GM19099 (cell line): ENCODE measurements around the gene ZSCAN29.

ENCODE experiments used
- POLR2A ChIP-seq: IDR thresholded peaks from 3 replicates; pipeline ENCODE4 v1.6.1; 2011; ENCODE audit warnings: low read depth; ENCODE audit not compliant: insufficient read length; ENCODE audit errors: extremely low read depth

ZSCAN29 gene

DNA sequence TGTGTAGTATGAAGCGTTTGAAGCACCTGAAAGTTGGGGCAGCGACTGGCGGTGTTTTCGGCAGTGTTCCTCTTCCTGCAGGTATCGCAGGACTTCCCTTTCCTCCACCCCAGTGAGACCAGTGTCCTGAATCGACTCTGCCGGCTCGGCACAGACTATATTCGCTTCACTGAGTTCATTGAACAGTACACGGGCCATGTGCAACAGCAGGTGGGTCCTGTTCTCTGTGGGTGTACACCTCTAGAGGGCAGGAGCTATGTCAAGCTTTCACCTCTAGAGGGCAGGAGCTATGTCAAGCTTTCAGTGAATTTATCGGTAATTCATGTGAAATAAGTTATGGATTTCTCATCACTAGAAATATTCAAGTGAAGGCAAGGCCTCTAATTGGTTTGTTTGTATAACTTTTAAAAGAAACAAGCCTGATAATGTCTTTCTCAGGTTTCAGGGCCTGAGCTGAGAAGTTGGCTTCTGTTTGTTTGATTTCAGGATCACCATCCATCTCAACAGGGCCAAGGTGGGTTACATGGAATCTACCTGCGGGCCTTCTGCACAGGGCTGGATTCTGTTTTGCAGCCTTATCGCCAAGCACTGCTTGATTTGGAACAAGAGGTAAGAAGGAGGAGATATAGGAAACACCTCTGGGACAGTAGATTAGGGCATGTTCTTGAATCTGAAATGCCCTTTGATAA, 5.3 kb upstream of the ZSCAN29 start:
- no peak for TF ChIP-seq POLR2A

DNA sequence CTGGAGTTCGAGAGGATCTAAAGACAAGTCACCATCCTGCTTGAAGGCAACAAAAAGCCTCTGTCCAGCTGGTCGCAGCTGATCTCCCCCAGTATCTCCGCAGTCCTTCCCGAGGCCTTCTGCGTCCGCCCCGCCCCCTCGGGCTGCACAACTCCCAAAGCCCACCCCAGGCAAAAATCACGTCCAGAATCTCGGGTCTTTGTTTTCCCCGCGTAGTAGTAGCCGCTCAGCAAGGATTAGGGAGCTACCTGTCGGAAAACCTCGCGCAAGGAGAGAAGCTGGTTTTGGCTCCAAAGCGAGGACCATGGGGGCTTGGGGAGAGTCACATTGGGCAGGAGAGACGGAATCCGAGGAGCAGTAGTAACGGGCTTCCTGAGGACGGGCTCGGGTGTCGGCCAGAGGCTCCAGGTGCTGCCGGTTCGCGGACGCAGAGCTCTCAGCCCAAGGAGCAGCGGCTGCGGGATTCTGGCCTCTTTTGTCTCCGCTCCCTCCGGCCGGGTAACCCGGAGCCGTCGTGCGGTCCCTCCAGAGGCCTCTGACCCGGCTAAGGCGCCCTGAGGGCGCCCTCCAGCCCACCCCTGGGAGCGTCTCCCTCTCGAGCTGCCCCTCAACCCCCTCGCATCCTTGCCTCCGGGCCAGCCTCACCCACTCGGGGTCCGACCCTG, 401 bp downstream of the ZSCAN29 start:
- no peak for TF ChIP-seq POLR2A

DNA sequence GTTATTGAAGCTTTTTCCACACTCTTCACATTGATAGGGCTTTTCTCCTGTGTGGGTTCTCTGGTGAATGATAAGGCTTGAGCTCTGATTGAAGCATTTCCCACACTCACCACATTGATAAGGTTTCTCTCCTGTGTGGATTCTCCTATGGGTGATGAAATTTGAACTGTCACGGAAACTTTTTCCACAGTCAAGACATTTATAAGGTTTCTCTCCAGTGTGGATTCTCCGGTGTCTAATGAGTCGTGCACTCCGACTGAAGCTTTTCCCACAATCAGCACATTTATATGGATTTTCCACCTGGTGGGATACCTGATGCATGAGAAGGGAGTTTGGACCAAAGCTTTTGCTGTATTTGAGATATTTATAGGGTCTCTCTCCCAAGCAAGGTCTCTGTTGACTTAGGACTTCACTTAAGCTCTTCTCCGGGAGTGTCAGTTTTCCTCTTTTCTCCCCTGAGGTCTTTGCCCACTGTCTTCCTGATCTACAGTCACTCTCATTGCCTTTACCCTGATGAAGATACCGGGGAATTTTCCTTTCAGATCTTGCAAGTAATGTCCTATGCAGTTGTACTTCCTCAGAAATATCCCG, 9.4 kb downstream of the ZSCAN29 start:
- TF ChIP-seq POLR2A = no peak

DNA sequence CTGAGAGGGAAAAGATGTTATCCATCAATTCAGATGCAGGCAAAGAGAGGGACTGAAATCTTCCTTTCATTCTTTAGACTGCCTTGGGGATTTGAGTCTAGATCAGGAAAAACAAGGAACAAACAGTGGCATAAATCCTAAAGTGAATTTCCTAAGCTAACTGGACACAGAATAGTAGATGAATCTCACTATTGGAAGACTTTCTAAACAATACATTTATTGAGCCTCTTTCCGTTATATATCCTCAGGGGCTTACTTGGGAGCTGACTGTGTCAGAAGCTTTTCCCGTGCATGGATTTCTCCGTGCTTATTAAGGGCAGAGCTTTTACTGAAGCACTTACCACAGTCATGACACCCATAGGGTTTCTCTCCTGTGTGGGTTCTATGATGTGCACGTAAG, 10.0 kb downstream of the ZSCAN29 start:
- TF ChIP-seq POLR2A = no peak

DNA sequence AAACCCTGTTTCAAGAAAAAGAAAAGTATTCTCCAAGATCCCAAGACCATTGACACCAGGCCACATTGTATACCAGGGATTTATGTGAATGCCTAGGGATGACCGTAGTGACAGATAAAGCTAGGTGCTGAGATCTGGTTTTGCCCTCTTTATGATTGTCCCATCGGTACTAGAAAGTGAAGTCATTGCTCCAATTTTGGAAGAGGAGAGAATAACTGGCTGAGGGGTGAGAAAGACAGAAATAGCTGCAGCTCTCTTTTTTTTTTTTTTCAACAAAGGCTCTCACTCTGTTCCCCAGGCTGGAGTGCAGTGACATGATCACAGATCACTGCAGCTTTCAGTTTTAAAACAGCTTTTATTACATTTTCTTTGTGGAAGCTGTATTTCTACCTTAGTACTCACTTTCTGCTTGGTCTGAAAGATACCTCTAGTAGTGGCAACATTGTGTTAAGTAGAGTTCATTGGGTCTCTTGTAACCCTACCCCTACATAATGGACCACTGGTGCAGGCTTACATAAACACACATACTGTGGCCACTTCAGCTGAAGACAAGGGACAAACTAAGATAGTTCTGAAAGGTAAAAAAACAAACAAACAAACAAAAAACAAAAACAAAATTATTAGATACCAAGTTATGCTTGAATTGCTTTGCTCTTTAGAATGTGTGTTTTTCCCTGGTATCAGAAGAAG, 18.0 kb downstream of the ZSCAN29 start:
- TF ChIP-seq POLR2A = no peak

DNA sequence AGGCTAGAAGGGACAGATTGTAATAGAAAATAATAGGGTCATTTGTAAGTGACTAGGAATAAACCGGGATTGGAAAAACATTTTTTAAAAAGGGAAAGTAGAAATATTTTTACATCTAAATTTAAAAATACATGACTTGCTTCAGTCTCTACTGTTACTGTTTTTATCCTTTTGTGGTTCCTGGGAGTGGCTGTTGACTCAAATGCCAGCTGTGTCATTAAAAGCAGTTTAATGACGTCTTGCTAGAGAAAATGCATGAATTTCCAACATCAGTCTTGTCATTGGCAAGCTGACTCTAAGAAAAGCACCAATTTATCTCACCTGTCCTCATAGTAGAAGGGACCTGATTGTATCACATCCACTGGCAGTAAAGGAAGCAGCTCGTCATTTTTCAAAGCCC, 23.7 kb downstream of the ZSCAN29 start:
- TF ChIP-seq POLR2A = no peak

DNA sequence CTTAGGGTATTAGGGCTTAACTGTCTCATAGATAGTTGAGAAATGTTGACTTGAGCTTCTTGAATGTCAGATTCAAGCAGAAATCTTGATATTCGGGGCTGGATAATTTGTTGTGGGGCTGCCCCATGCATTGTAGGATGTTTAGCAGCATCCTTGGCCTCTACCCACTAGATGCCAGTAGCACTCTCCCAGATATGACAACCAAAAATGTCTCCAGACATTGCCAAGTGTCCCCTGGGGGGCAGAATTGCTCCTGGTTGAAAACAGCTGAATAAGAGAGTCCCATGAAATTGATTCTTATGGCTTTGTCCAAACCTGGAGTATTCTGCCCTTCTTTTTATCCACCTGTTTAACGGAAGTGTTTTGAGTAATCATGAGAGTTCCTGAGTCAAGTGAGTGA, 24.5 kb downstream of the ZSCAN29 start:
- no peak for TF ChIP-seq POLR2A

DNA sequence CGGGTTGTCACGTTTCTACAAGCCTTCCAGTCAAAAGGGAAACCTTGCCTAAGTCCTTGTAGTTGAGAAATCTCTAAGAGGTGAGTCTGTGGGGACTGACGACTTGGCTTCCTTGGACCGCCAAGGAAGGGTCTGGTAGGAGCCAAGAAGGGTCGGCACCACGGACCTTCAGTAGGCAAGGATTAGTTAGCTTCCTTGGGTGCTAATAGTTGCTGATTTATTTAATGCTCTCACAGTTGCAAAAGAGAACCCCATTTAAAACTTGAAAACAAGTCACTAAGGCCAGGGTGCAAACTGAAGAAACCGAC, 40.1 kb downstream of the ZSCAN29 start:
- no peak for TF ChIP-seq POLR2A

DNA sequence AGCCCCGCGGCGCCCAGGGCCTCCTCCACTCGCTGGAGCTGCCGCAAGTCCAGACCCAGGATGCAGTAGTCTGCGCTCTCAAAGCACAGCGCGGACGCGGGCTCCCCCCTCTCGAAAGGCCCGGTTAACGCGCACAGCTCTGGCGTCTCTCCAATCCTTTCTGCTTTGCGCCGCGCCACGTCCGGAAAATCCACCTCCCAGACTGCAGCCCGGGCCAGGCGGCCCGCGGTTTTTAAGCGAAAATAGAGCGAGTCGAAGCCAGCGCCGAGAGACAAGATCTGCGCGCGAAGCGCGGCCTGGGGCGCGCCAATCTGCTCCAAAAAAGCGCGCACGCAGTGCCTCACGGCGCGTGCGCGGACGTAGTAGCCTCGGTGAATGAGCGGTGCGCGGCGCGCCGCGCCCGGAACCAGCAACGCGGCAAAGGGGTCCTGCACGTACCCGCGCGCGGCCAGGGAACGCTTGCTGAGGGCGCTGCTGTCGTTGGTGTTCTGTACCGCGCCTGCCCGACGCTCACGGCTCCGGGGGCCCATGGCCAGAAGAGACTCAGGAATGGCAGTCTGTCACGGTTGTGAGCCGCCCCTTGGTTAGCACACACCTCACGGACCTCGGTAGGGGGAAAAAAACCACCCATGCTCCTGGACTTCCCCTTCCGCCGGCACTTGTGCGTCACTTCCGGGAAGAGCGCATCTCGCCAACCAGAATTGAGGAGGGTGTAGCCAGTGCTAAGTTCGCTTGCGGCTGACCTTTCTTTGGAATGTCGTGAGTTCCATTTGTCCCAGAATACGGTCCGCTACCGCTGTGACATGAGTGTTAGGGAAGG, 40.7 kb downstream of the ZSCAN29 start, which contains the start of gene LCMT2:
TSS of gene LCMT2 (minus strand) at position 614 of the 820 bp plus-strand sequence. CDS start at position 530, 84 bp downstream.
- TF ChIP-seq POLR2A = peak; percentile 95

DNA sequence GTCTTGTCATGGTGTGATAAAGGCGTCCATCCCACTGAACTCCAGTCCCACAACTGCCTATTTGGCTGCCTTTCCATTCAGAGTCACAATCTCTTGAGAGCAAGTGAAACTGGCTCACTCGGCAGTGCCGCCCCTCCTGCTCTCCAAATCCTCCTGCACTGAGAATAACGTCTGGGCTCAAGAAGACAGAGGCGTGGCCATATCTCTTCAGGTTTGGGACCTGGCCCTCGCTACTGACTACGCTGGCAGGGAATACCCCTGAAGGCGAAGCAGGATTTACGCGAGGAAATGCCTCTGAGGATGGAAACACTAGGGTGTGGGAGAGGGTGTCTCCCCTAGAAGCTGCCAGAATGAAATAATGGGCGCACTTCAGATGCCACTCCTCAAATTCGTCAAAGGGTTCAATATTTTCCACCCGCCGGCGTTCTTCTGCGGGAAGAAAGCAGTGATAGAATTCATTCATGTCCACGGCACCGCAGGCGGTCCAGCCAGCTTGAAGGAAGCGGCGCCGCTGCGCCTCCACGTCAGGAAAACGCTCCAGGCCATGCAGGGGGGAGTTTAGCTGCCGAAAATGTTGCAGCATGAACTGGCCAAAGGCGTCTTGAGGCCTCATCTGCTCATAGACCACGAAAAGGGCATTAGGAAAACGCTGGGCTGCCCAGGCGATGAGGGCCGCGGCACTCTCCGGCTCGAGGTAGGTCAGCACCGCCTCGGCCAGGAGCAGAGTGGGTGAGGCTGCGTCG, 41.5 kb downstream of the ZSCAN29 start:
- no peak for TF ChIP-seq POLR2A

DNA sequence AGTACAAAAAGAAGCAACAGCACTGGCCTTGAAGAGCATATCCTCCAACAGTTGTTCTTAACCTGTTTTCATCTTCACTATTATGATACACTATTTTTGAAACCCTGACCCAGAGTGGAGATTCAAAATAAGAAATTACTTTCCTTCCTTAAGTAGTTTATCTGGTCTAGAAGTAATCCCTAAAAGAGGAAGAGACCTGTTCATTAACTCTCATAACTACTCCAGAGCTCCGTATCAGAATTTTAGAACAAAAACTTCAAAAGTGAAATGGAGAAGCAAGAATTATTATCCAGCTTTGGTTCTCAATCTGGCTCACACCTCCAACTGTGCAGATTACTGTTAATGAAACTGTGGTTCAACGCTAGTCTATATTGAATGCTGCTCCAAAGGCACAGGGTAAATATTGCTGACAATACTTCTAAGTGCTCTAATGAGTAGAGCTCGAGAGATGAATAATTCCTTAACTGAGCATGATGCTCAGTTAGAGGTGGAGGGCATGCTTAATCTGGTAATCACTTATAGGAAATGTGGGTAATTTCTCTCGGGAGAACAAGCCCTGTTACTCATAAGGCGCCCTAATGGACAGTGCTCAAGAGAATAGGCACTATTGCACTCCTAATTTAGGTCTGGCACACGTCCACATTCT, 45.7 kb downstream of the ZSCAN29 start:
- no peak for TF ChIP-seq POLR2A

DNA sequence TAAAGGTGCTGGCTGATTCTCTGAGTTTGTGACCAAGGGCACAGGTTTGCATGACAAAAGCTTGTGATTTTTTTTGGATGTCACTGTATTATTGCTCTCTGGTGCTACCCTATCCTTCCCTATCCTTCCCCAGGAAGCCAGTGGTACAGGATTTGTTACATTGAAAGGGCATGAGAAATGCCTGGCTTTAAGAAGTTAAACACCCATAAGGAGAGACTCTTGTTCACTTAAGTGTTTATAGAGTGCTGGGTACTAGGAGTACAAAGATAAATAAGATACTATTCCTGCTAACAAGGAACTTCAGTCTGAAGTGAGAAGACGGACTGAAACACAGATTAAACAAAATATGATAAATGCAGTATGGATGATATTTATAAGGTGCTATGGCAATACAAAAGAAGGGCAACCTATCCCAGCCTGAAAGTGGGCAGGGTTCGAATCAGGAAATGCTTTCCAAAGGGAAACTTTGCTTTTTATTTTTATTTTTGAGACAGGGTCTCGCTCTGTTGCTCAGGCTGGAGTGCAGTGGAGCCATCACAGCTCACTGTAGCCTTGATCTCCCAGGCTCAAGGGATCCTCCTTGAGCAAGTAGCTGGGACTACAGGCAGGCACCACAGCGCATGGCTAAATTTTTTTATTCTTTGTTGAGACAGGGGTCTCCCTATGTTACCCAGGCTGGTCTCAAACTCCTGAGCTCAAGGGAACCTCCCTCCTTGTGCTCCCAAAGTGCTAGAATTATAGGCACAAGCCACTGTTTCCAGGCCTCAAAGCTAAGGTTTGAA, 51.7 kb downstream of the ZSCAN29 start:
- TF ChIP-seq POLR2A = no peak

DNA sequence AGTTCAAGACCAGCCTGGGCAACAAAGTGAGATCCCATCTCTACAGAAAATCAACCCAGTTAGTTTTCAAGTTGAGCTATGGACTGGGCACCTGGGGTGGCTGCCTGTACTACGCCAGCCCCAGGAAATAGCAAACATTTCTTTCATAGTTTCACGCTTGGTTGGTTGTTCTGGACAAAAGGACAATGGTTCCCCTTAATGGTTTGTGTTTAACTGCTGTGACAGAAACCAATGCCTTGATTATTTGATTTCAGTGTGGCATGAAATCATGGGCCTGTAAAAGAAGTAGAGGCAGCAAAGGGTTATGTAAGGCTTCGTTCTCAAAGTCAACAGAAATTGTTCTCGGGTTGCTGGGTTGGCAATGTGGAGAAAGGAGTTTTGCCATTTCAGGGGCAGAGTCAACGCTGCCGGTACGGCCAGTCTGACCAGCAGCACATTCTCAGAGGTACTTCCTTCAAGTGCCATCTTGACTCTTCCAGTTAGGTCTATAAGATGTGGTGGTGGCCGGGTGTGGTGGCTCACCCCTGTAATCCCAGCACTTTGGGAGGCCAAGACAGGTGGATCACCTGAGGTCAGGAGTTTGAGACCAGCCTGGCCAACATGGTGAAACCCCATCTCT, 53.2 kb downstream of the ZSCAN29 start:
- no peak for TF ChIP-seq POLR2A

DNA sequence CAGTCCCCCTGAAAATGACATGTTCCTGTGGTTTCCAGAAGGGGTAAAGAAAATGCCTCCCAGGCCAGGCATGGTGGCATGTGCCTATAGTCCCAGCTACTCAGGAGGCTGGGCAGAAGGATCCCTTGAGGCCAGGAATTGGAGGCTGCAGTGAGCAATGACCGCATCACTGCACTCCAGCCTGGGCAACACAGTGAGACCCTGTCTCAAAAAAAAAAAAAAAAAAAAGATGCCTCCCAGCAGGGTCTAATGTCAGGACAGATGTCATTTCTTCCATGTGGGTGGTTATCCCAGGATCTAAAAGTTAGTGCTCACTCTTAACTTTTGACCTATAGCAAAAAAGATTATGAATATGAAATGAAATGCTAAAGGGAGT, 53.9 kb downstream of the ZSCAN29 start:
- no peak for TF ChIP-seq POLR2A
